ENCODE data around the gene FOXB2.

- no peak for TF ChIP-seq CTCF (IDR thresholded peaks at IDR 0.05)
- no peak for TF ChIP-seq EP300 (IDR thresholded peaks at IDR 0.05; ENCODE audit: borderline replicate concordance in 1 of 2, low read depth in 1 of 2, low read length in 1 of 2)
- no peak for TF ChIP-seq RAD21 (IDR thresholded peaks at IDR 0.05; ENCODE audit: low read length)
- no peak for TF ChIP-seq GATA2 (CRISPR knock-in tag; IDR thresholded peaks at IDR 0.05)
- no peak for TF ChIP-seq NRF1 (IDR thresholded peaks at IDR 0.05; ENCODE audit: low read depth, low read length)
- no peak for TF ChIP-seq EZH2phosphoT487 (IDR thresholded peaks at IDR 0.05; ENCODE audit: borderline replicate concordance, low read depth)
- TF ChIP-seq SIN3A (IDR thresholded peaks at IDR 0.05; ENCODE audit: borderline replicate concordance, low read depth, low read length): no peak
- no peak for TF ChIP-seq TCF12 (IDR thresholded peaks at IDR 0.05)
- no peak for TF ChIP-seq RFX5 (IDR thresholded peaks at IDR 0.05; ENCODE audit: low read length)
Measured at GRCh38 chr9:76999261-76999660, 20.2 kb upstream of the FOXB2 start.
